CD14-positive monocyte (primary cell): ENCODE data around the gene SLAMF6. TPM values are rescaled to one million over a fixed set of nuclear protein-coding genes. Genes with fewer than 3 reads are reported as not detected.
A peak's percentile ranks its signal among the peaks of the same experiment; 100 is the strongest.

Experiments used
- DNase-seq, 3 donors: peaks; one replicate each; pipeline ENCODE4 v3.0.0-alpha.2; 2011 to 2022
- H2AFZ ChIP-seq: 2 replicates; pipeline ENCODE4 v1.6.0; 2012; ENCODE audit warnings: mild to moderate bottlenecking, low read depth, low read length, inconsistent platforms; ENCODE audit not compliant: insufficient read depth, poor library complexity, severe bottlenecking
- H3K27ac ChIP-seq, 2 donors: 1 replicate in 1 of 2; 2 replicates in 1 of 2; pipeline ENCODE4 v1.5.1; 2012 to 2013; ENCODE audit warnings: low read length in 2 of 2, control low read depth in 1 of 2, inconsistent platforms in 1 of 2, low read depth in 1 of 2, mild to moderate bottlenecking in 1 of 2
- H3K27me3 ChIP-seq, 2 donors: one replicate each; pipeline versions ENCODE4 v1.6.0 to v1.6.1; 2011 to 2013; ENCODE audit warnings: low read length in 2 of 2; ENCODE audit not compliant: control insufficient read depth in 2 of 2, insufficient read depth in 2 of 2
- H3K36me3 ChIP-seq, 2 donors: replicated peaks in 1 of 2; 1 replicate in 1 of 2; 2 replicates in 1 of 2; pipeline versions ENCODE4 v1.5.1 to v1.6.1; 2012 to 2013; ENCODE audit warnings: low read length in 2 of 2, control low read depth in 1 of 2, inconsistent platforms in 1 of 2, mild to moderate bottlenecking in 1 of 2; ENCODE audit not compliant: insufficient read depth in 2 of 2, control insufficient read depth in 1 of 2
- H3K4me1 ChIP-seq, 2 donors: 1 replicate in 1 of 2; 2 replicates in 1 of 2; pipeline versions ENCODE4 v1.5.1 to v1.6.1; 2012 to 2013; ENCODE audit warnings: low read length in 2 of 2, control low read depth in 1 of 2, inconsistent platforms in 1 of 2, mild to moderate bottlenecking in 1 of 2, moderate library complexity in 1 of 2; ENCODE audit not compliant: insufficient read depth in 2 of 2, control insufficient read depth in 1 of 2
- H3K4me2 ChIP-seq: replicated peaks from 2 replicates; pipeline ENCODE3; 2012; ENCODE audit warnings: low read length, moderate library complexity, mild to moderate bottlenecking; ENCODE audit not compliant: poor library complexity, severe bottlenecking; ENCODE audit errors: extremely low read depth
- H3K4me3 ChIP-seq, 3 experiments: fragments of 200-600 bp in 1 of 3; sonication (generic) in 1 of 3; replicated peaks in 1 of 3; 1 replicate in 2 of 3; 2 replicates in 1 of 3; pipeline ENCODE4 v1.5.1; 2011 to 2013; ENCODE audit warnings: low read length in 3 of 3, mild to moderate bottlenecking in 3 of 3, control low read depth in 2 of 3, low read depth in 2 of 3, inconsistent platforms in 1 of 3, moderate library complexity in 1 of 3
- H3K79me2 ChIP-seq: 2 replicates; pipeline ENCODE4 v1.6.0; 2012; ENCODE audit warnings: mild to moderate bottlenecking, control low read depth, inconsistent platforms, low read length, moderate library complexity; ENCODE audit not compliant: insufficient read depth
- H3K9ac ChIP-seq: 2 replicates; pipeline ENCODE4 v1.6.0; 2017; ENCODE audit warnings: low read length, mild to moderate bottlenecking; ENCODE audit not compliant: insufficient read depth, poor library complexity, severe bottlenecking
- H3K9me3 ChIP-seq, 2 donors: replicated peaks in 1 of 2; 1 replicate in 1 of 2; 2 replicates in 1 of 2; pipeline versions ENCODE4 v1.5.1 to v1.6.1; 2012 to 2013; ENCODE audit warnings: low read length in 2 of 2, control low read depth in 1 of 2; ENCODE audit not compliant: control insufficient read depth in 1 of 2, insufficient read depth in 1 of 2
- H4K20me1 ChIP-seq: 2 replicates; pipeline ENCODE4 v1.6.0; 2012; ENCODE audit warnings: mild to moderate bottlenecking, low read length, control low read depth, moderate library complexity; ENCODE audit not compliant: insufficient read depth
- H3K27ac Mint-ChIP-seq, 7 donors: one replicate each; pipeline ENCODE4 v1.8.0; 2020; ENCODE audit warnings: mild to moderate bottlenecking in 7 of 7, mixed read lengths in 7 of 7, moderate library complexity in 6 of 7, inconsistent platforms in 2 of 7
- H3K27me3 Mint-ChIP-seq, 3 donors: one replicate each; pipeline ENCODE4 v1.8.0; 2021 to 2022; ENCODE audit warnings: low read depth in 3 of 3, mild to moderate bottlenecking in 3 of 3, mixed read lengths in 3 of 3, moderate library complexity in 3 of 3, inconsistent platforms in 1 of 3
- H3K36me3 Mint-ChIP-seq, 2 donors: one replicate each; pipeline ENCODE4 v1.8.0; 2020; ENCODE audit warnings: mixed read lengths in 2 of 2, inconsistent platforms in 1 of 2, mild to moderate bottlenecking in 1 of 2
- H3K4me1 Mint-ChIP-seq: one replicate; pipeline ENCODE4 v1.8.0; 2020; ENCODE audit warnings: mild to moderate bottlenecking, mixed read lengths
- H3K4me3 Mint-ChIP-seq, 2 donors: one replicate each; pipeline ENCODE4 v1.8.0; 2020; ENCODE audit warnings: mild to moderate bottlenecking in 2 of 2, mixed read lengths in 2 of 2, moderate library complexity in 1 of 2
- H3K9me3 Mint-ChIP-seq, 7 donors: one replicate each; pipeline ENCODE4 v1.8.0; 2020 to 2022; ENCODE audit warnings: mixed read lengths in 7 of 7, mild to moderate bottlenecking in 6 of 7, moderate library complexity in 6 of 7, inconsistent platforms in 2 of 7
- WGBS: methylation state at CpG from one replicate; pipeline ENCODE4 v1.1.5; 2013; ENCODE audit warnings: missing lambda C conversion rate; ENCODE audit not compliant: insufficient coverage; 5-methylcytosine and 5-hydroxymethylcytosine counted together
- intact Hi-C, 2 donors: fragments of 100-400 bp; cut with micrococcal nuclease; formaldehyde crosslinking; loops; one replicate each; pipeline versions ENCODE4 v1.15.0 to v1.15.1; 2023
- polyA plus RNA-seq, 3 donors: library from polyadenylated mRNA; depleted of rRNA in 1 of 3; unstranded in 2 of 3; stranded (reverse) in 1 of 3; fragments of 300-500 nt in 2 of 3; fragments of >200 nt in 1 of 3; fragmentation: Illumina TruSeq in 2 of 3; gene quantifications; 1 replicate in 2 of 3; 2 replicates in 1 of 3; pipeline ENCODE4 v1.2.3, GENCODE V29; 2012 to 2021
- TF ChIP-seq, protein P1 (sequence below): fragments of 200-600 bp; IDR thresholded peaks from one replicate; pipeline ENCODE4 v1.8.0; 2022; ENCODE audit warnings: antibody characterized with exemption, mild to moderate bottlenecking

Gene SLAMF6
- polyA plus RNA-seq, 3 donors: 0.32 to 0.72 (median 0.50) TPM

- Histone ChIP-seq H4K20me1 (no peaks in the 10 kb centered on the region), H3K27me3 (no peaks in the 10 kb centered on the region), H3K4me2 (no peak overlapping the region), H3K9me3 (no peaks in the 10 kb centered on the region), H3K9ac (no peak overlapping the region), H2AFZ (no peak overlapping the region), H3K4me1 (peaks cover 10 to 13% of the 10 kb centered on the region in 2 donors), H3K27ac (no peak overlapping the region), H3K4me3 (no peak overlapping the region), H3K36me3 (no peaks in the 10 kb centered on the region), H3K79me2 (no peaks in the 10 kb centered on the region)
- H3K9me3 Mint-ChIP-seq: peaks cover 0 to 12% (median 7%) of the 10 kb centered on the region in 7 donors
- no peaks in the 10 kb centered on the region for H3K36me3 Mint-ChIP-seq
- WGBS: no CpG with 5 or more reads among the region's 4 CpGs
- H3K27ac Mint-ChIP-seq: no peak overlapping the region
- no peaks in the 10 kb centered on the region for H3K27me3 Mint-ChIP-seq
- H3K4me1 Mint-ChIP-seq: peaks cover 15% of the 10 kb centered on the region
- TF ChIP-seq, protein P1, sequence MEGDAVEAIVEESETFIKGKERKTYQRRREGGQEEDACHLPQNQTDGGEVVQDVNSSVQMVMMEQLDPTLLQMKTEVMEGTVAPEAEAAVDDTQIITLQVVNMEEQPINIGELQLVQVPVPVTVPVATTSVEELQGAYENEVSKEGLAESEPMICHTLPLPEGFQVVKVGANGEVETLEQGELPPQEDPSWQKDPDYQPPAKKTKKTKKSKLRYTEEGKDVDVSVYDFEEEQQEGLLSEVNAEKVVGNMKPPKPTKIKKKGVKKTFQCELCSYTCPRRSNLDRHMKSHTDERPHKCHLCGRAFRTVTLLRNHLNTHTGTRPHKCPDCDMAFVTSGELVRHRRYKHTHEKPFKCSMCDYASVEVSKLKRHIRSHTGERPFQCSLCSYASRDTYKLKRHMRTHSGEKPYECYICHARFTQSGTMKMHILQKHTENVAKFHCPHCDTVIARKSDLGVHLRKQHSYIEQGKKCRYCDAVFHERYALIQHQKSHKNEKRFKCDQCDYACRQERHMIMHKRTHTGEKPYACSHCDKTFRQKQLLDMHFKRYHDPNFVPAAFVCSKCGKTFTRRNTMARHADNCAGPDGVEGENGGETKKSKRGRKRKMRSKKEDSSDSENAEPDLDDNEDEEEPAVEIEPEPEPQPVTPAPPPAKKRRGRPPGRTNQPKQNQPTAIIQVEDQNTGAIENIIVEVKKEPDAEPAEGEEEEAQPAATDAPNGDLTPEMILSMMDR: no peak
- intact Hi-C loops: no loop called here
- no peak overlapping the region for H3K4me3 Mint-ChIP-seq
- DNase-seq: no peak
Observed at GRCh38 chr1:160496334-160496733, 26.7 kb downstream of the SLAMF6 start.

DNA sequence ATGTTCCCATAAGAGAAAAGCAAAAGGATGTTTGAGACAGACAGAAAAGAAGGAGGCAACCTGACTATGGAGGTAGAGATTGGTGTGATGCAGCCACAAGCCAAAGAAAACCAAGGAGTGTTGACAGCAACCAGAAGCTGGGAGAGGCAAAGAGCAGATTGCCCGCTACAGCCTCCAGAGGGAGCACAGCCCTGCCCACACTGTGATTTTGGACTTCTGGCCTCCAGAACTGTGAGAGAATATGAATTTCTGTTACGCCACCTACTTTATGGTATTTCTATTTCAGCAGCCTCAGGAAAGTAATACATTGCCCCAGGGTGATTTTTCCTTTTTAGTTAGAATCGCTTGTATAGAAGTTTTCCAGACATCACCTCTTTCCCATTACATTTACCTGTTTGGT is 28.4 kb downstream of the SLAMF6 start:
- no peaks in the 10 kb centered on the region for H3K36me3 ChIP-seq
- H3K79me2 ChIP-seq: no peaks in the 10 kb centered on the region
- TF ChIP-seq, protein P1: peak; percentile 38
- H3K9ac ChIP-seq: no peak overlapping the region
- H3K4me1 ChIP-seq: peaks cover 3 to 7% of the 10 kb centered on the region in 2 donors
- no peak overlapping the region for H3K4me2 ChIP-seq
- Mint-ChIP-seq H3K4me3 (no peak overlapping the region), H3K4me1 (peaks cover 9% of the 10 kb centered on the region), H3K9me3 (peaks cover 0 to 12% (median 7%) of the 10 kb centered on the region in 7 donors), H3K36me3 (no peaks in the 10 kb centered on the region), H3K27ac (no peak overlapping the region), H3K27me3 (peaks cover 0 to 4% (median 0%) of the 10 kb centered on the region in 3 donors)
- H3K9me3 ChIP-seq: no peaks in the 10 kb centered on the region
- intact Hi-C loops: no loop called here
- DNase-seq: no peak
- no peaks in the 10 kb centered on the region for H4K20me1 ChIP-seq
- no peak overlapping the region for H3K4me3 ChIP-seq
- no peak overlapping the region for H3K27ac ChIP-seq
- H2AFZ ChIP-seq: no peak overlapping the region
- no peaks in the 10 kb centered on the region for H3K27me3 ChIP-seq
- 100% methylated on average over 1 of the region's 3 CpGs for WGBS
